ENCODE data around the gene MNAT1. TPM values are rescaled to one million over a fixed set of nuclear protein-coding genes. Genes with fewer than 3 reads are reported as not detected.

Gene MNAT1
- total RNA-seq, 2 donors from 2014 or later: 20.2 to 29.7 TPM

DNA sequence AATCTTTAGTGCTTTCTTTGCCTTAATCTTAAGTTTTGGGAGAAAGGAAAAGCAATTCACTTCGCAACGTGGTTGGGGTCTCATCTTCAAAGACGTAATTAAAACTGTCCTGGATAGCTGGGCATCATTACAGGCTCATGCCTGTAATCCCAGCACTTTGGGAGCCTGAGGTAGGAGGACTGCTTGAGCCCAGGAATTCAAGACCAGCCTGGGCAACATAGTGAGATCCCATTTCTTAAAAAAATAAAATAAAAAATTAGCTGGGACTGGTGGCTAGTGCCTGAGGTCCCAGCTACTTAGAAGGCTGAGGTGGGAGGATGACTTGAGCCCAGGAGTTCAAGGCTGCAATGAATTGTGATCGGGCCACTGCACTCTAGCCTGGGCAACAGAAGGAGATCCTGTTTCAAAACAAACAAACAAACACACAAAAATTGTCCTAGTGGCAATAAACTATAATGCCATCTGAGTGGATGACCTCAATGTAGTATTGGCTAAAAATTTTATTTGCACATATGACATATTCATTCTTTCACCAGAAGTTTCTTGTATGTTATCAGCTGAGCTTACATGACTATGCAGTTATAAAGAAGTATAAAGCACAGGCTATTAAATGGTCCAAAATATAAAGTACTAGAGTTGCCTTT lies 1.6 kb upstream of the MNAT1 start:
- H3K27me3 ChIP-seq: no peaks in the 10 kb centered on the region
- TF ChIP-seq, protein P1, sequence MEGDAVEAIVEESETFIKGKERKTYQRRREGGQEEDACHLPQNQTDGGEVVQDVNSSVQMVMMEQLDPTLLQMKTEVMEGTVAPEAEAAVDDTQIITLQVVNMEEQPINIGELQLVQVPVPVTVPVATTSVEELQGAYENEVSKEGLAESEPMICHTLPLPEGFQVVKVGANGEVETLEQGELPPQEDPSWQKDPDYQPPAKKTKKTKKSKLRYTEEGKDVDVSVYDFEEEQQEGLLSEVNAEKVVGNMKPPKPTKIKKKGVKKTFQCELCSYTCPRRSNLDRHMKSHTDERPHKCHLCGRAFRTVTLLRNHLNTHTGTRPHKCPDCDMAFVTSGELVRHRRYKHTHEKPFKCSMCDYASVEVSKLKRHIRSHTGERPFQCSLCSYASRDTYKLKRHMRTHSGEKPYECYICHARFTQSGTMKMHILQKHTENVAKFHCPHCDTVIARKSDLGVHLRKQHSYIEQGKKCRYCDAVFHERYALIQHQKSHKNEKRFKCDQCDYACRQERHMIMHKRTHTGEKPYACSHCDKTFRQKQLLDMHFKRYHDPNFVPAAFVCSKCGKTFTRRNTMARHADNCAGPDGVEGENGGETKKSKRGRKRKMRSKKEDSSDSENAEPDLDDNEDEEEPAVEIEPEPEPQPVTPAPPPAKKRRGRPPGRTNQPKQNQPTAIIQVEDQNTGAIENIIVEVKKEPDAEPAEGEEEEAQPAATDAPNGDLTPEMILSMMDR (IDR thresholded peaks at IDR 0.05): no peak
- no peak for DNase-seq (ENCODE audit: low spot score)
- no peak overlapping the region for H3K4me3 ChIP-seq
- H3K27ac ChIP-seq: no peak overlapping the region
- H3K4me1 ChIP-seq: peaks cover 0 to 21% of the 10 kb centered on the region in 2 donors
- no peaks in the 10 kb centered on the region for H3K9me3 ChIP-seq
- no peaks in the 10 kb centered on the region for H3K36me3 ChIP-seq

DNA sequence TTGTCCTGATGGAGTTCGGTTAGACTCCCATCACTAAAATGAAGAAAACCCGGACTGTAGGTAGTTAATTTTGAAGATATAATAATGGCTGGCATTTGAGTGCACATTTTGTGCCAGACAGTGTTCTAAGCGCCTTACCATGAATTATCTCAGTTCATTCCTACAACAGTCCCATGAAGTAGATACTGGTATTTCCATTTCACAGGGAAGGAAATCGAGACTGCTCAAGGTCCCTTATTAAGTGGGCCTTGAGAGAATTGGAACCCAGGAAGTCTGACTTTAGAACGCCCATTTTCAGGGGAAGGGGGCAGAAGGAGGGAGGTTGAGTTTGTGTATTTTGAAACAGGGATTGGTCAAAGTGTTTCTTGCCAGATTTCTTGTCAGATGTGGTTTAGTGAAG lies 855 bp downstream of the MNAT1 start:
- H3K9me3 ChIP-seq: no peaks in the 10 kb centered on the region
- no peak for DNase-seq (ENCODE audit: low spot score)
- no peaks in the 10 kb centered on the region for H3K36me3 ChIP-seq
- H3K4me1 ChIP-seq: peaks cover 0 to 25% of the 10 kb centered on the region in 2 donors
- H3K27me3 ChIP-seq: no peaks in the 10 kb centered on the region
- TF ChIP-seq, protein P1 (IDR thresholded peaks at IDR 0.05): no peak
- peak overlapping the region; percentile 51 to 86 for H3K4me3 ChIP-seq
- peak overlapping the region in 1 of 2 donors; percentile 80 for H3K27ac ChIP-seq

DNA sequence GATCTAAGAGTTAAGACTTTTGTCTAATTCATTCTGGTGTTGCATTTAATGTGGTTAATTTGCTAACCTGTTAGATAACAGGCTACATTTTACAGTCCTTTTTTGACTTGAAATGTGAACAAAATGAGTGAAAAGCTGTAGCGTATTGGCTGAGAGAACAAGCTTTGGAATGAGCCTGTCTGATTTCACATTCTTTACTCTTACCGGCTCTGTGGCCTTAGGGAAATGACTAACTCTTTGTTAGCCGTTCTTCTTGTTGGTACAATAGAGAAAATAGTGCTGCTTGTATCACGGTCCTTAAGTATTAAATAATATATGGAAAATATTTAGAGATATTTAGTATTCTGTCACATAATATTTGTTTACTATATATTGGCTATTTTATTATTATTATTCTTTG lies 1.9 kb downstream of the MNAT1 start:
- DNase-seq (ENCODE audit: low spot score): no peak
- Histone ChIP-seq H3K9me3 (no peaks in the 10 kb centered on the region), H3K27me3 (no peaks in the 10 kb centered on the region), H3K36me3 (no peaks in the 10 kb centered on the region), H3K4me3 (no peak overlapping the region), H3K27ac (no peak overlapping the region), H3K4me1 (peaks cover 0 to 25% of the 10 kb centered on the region in 2 donors)
- TF ChIP-seq, protein P1 (IDR thresholded peaks at IDR 0.05): no peak

DNA sequence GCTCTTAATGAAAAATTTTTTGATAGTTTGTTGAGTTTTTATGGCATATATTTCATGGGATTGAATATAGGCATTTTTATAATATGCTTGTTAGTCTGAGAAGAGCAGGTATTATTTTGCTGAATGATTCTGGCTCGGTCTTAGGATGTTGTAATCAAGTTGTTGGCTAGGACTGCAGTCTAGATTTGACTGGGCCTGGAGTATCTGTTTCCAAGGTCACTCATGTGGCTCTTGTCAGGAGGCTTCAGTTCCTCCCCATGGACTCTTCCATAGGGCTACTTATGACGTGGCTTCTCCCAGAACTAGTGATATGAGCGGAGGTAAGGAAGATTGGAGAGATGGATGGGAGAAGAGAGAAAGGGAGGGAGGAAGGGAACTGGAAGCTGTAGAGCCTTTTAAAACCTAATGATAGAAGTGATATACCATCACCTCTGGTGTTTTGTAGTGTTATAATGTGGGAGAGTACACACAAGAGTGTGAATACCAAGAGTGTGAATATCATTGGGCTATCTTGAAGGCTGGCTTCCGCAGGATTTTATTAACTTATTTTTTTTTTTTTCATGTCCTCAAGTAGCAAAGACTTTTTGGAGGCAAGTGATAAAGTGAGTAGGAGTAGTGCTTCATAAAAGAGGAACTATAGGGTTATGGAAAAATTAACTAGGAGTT lies 4.4 kb downstream of the MNAT1 start:
- no peak for DNase-seq (ENCODE audit: low spot score)

DNA sequence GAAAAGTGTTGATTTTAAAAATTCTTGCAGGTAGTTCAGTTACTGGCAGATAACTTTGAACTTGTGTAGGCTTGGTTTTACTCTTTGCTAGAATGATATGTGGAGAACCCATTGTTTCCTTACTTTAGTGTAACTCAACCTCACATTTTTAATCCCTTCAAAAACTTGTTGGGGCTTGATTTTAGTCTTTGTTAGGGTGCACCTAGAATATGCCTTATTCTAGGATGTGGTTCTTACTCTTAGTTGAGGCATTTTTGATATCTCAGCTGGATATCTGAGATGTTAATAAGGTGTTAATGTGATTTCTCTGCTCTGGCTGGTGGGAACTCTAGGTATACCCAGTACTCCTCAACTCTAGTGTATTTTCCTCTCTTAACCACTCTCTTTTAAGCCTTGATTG lies 10.0 kb downstream of the MNAT1 start:
- DNase-seq (ENCODE audit: low spot score): no peak
- TF ChIP-seq, protein P1 (IDR thresholded peaks at IDR 0.05): no peak
- H3K4me3 ChIP-seq: no peak overlapping the region
- H3K36me3 ChIP-seq: no peaks in the 10 kb centered on the region
- no peaks in the 10 kb centered on the region for H3K27me3 ChIP-seq
- H3K9me3 ChIP-seq: peaks cover 0 to 6% of the 10 kb centered on the region in 2 donors
- H3K27ac ChIP-seq: no peak overlapping the region
- H3K4me1 ChIP-seq: no peaks in the 10 kb centered on the region

More for the DNA sequence above, 4.4 kb downstream of the MNAT1 start:
- H3K27ac ChIP-seq: no peak overlapping the region
- H3K36me3 ChIP-seq: no peaks in the 10 kb centered on the region
- H3K27me3 ChIP-seq: no peaks in the 10 kb centered on the region
- H3K9me3 ChIP-seq: peaks cover 0 to 6% of the 10 kb centered on the region in 2 donors
- H3K4me3 ChIP-seq: no peak overlapping the region
- TF ChIP-seq, protein P1 (IDR thresholded peaks at IDR 0.05): no peak
- peaks cover 0 to 25% of the 10 kb centered on the region in 2 donors for H3K4me1 ChIP-seq

Measured in right atrium auricular region (tissue), 2 donors.